ENCODE results near the gene NRAP. TPM values are rescaled to one million over a fixed set of nuclear protein-coding genes. Genes with fewer than 3 reads are reported as not detected.
A peak's percentile ranks its signal among the peaks of the same experiment; 100 is the strongest.

NRAP gene
- total RNA-seq, 4 donors from 2014 or later: not detected

DNA sequence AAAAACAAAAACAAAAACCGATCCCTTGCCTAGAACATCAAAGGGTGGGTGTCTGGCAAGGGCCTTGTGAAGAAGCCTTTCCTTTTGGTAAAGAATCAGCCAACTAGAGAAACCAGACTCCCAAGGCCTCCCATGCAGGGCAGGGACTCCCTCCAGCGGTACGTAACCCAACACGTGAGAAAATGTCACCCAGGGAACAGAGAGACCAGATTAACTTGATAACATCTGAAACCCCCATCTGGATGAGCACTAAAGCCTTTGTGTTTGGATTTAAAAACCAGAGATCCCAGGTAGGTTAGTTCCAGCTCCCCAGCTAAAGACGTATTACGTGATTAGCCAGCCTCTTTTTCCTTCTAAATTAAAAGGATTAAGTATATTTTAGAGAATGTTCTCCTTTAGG, 114.0 kb downstream of the NRAP start:
- no peak for DNase-seq
- H3K36me3 ChIP-seq: no peaks in the 10 kb centered on the region
- H3K27me3 ChIP-seq: no peaks in the 10 kb centered on the region
- peaks cover 8% of the 10 kb centered on the region in 2 donors for H3K4me1 ChIP-seq
- no peak overlapping the region for H3K4me3 ChIP-seq (replicated peaks in 1 of 3)
- intact Hi-C loops (cut with DNase I): no loop called here
- WGBS, 2 donors: 77 to 81% methylated on average over 6 of the region's 6 CpGs
- H3K27ac ChIP-seq: peak overlapping the region in 1 of 3 donors; percentile 19
- no peak for TF ChIP-seq POLR2A (IDR thresholded peaks at IDR 0.05)
- TF ChIP-seq, protein P1, sequence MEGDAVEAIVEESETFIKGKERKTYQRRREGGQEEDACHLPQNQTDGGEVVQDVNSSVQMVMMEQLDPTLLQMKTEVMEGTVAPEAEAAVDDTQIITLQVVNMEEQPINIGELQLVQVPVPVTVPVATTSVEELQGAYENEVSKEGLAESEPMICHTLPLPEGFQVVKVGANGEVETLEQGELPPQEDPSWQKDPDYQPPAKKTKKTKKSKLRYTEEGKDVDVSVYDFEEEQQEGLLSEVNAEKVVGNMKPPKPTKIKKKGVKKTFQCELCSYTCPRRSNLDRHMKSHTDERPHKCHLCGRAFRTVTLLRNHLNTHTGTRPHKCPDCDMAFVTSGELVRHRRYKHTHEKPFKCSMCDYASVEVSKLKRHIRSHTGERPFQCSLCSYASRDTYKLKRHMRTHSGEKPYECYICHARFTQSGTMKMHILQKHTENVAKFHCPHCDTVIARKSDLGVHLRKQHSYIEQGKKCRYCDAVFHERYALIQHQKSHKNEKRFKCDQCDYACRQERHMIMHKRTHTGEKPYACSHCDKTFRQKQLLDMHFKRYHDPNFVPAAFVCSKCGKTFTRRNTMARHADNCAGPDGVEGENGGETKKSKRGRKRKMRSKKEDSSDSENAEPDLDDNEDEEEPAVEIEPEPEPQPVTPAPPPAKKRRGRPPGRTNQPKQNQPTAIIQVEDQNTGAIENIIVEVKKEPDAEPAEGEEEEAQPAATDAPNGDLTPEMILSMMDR (IDR thresholded peaks at IDR 0.05): no peak
- H3K9me3 ChIP-seq: no peaks in the 10 kb centered on the region

DNA sequence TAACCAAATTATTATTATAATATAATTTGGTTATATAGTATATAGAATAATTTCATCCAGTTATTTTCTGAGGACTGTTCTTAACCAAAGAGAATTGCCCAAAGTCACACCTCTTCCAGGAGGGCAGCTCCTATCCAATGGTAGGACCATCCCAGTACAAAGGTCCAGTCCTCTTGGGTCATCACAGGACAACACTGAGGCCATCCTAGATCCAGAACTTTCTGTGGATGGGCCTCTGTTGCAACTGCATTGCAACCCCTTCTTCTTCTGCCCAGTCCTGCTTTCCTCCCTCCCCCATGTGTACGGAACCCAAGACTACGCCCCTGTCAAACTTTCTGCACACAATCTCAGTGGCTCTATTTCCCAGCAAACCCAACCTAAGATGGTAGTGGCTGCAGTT, 116.4 kb downstream of the NRAP start:
- intact Hi-C loops (cut with DNase I): no loop called here
- no peaks in the 10 kb centered on the region for H3K36me3 ChIP-seq
- WGBS, 2 donors: 85 to 95% methylated on average over 2 of the region's 2 CpGs
- peaks cover 8% of the 10 kb centered on the region in 2 donors for H3K4me1 ChIP-seq
- TF ChIP-seq POLR2A (IDR thresholded peaks at IDR 0.05): no peak
- TF ChIP-seq, protein P1 (IDR thresholded peaks at IDR 0.05): no peak
- H3K9me3 ChIP-seq: no peaks in the 10 kb centered on the region
- H3K27ac ChIP-seq: no peak overlapping the region
- no peak for DNase-seq
- H3K4me3 ChIP-seq (replicated peaks in 1 of 3): no peak overlapping the region
- H3K27me3 ChIP-seq: no peaks in the 10 kb centered on the region

DNA sequence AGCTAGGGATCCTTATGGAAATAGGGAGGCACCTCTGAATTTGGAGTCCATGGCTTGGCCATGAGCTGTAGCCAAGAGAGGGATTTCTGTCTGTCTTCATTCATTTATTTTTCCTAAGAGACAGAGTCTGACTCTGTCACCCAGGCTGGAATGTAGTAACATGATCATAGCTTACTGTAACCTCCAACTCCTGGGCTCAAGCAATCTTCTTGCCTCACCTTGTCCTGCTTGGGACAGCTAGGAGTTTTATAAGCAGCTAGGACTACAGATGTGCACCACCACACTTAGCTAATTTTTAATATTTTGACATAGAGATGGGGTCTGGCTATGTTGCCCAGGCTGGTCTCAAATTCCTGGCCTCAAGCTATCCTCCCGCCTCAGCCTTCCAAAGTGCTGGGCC, 119.4 kb downstream of the NRAP start:
- Histone ChIP-seq H3K4me1 (peaks cover 0 to 11% of the 10 kb centered on the region in 2 donors), H3K27me3 (no peaks in the 10 kb centered on the region), H3K9me3 (no peaks in the 10 kb centered on the region), H3K27ac (no peak overlapping the region), H3K4me3 (replicated peaks in 1 of 3) (no peak overlapping the region), H3K36me3 (no peaks in the 10 kb centered on the region)
- no peak for DNase-seq
- intact Hi-C loops (cut with DNase I): no loop called here
- TF ChIP-seq, protein P1 (IDR thresholded peaks at IDR 0.05): no peak
- no peak for TF ChIP-seq POLR2A (IDR thresholded peaks at IDR 0.05)
- 91 to 100% methylated on average over 1 of the region's 1 CpG for WGBS, 2 donors

DNA sequence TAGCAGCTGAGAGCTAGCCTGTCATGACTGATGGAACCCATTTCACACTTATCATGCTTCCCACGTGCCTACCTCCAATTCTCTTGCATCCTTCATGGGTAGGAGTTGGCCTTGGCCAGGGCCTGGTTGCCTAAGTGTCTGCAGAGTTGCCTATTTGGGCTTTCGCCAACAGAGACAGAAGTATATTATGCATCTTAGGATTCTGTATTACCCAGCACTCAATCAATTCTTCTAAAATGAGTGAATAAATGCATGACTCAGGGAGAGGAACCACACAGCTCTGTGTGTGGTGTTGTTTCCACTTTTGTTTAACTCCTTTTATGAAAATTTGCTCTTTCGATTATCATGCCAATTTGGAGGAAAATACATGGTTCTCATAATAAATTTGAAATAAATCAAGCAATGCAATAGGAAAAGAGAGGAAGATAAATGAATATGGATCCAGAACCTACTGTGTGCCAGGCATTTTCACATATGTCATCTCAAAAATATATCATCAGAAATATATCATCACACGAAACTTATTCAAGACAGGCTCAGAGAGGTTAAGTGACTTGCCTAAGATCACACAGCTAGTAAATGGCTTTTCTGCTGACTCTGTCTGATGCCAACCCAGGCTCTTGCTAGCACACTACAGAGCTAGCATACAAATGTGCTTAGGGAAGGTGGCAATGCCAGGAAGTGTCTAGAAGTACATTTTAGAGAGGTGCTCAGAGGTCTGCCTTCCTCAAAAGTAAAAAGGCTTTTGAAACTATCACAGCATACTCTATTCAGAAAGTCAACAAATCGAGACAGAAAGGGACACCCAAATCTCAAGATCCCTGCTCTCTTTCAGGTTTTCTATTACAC, 120.5 kb downstream of the NRAP start:
- TF ChIP-seq, protein P1 (IDR thresholded peaks at IDR 0.05): no peak
- no peak for TF ChIP-seq POLR2A (IDR thresholded peaks at IDR 0.05)
- WGBS, 2 donors: 82 to 84% methylated on average over 5 of the region's 5 CpGs
- H3K4me3 ChIP-seq (replicated peaks in 1 of 3): no peak overlapping the region
- H3K4me1 ChIP-seq: peaks cover 0 to 11% of the 10 kb centered on the region in 2 donors
- H3K36me3 ChIP-seq: no peaks in the 10 kb centered on the region
- H3K9me3 ChIP-seq: no peaks in the 10 kb centered on the region
- DNase-seq: no peak
- H3K27me3 ChIP-seq: no peaks in the 10 kb centered on the region
- no peak overlapping the region for H3K27ac ChIP-seq
- intact Hi-C loops (cut with DNase I): no loop called here

DNA sequence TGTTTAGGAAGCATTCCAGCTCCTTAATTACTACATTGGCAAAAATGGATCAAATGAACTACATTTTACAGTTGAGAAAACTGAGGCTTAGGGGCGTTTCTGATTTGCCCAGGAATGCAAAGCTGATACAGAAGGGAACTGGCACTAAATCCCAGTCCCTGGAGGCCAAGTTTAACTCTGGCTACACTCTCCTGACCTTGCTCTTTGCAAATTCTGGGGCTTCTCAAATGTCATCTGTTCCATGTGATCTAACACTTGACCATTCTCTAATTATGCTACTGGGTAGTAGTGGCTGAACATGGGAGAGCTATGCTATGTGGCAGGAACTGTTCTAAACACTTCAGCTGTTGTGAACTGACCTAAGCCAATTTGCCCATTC, 122.3 kb downstream of the NRAP start:
- H3K4me3 ChIP-seq (replicated peaks in 1 of 3): no peak overlapping the region
- WGBS, 2 donors: 53 to 67% methylated on average over 1 of the region's 1 CpG
- TF ChIP-seq POLR2A (IDR thresholded peaks at IDR 0.05): no peak
- intact Hi-C loops (cut with DNase I): no loop called here
- H3K36me3 ChIP-seq: no peaks in the 10 kb centered on the region
- no peak for DNase-seq
- H3K27me3 ChIP-seq: no peaks in the 10 kb centered on the region
- no peak overlapping the region for H3K27ac ChIP-seq
- no peaks in the 10 kb centered on the region for H3K9me3 ChIP-seq
- peaks cover 0 to 11% of the 10 kb centered on the region in 2 donors for H3K4me1 ChIP-seq

Data from thyroid gland (tissue), 4 donors.